GM12872 (cell line): Measurements from ENCODE around the gene LIPC.

ENCODE experiments used
- TF ChIP-seq, protein P1 (sequence below): IDR thresholded peaks from 3 replicates; pipeline ENCODE4 v1.5.1; 2011; ENCODE audit warnings: low read depth, mild to moderate bottlenecking, low read length, moderate library complexity; ENCODE audit not compliant: insufficient read depth

LIPC gene

DNA sequence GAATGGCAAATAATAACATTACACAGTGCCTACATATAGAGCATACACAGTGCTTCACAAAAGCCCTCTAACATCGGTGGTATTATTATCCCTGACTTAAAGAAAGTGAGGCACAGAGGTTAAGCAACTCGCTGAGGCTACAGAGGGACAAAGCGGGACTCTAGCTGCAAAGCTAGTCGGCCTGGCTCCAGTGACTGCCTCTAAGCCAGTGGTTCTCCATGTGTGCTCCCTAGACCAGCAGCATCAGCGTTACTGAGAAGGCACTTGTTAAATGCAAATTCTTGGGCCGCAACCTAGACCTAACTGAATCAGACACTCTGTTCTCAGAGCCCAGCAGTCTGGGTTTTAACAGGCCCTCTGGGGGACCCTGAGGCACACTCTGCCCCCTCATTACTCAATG lies 33.1 kb upstream of the LIPC start:
- TF ChIP-seq, protein P1, sequence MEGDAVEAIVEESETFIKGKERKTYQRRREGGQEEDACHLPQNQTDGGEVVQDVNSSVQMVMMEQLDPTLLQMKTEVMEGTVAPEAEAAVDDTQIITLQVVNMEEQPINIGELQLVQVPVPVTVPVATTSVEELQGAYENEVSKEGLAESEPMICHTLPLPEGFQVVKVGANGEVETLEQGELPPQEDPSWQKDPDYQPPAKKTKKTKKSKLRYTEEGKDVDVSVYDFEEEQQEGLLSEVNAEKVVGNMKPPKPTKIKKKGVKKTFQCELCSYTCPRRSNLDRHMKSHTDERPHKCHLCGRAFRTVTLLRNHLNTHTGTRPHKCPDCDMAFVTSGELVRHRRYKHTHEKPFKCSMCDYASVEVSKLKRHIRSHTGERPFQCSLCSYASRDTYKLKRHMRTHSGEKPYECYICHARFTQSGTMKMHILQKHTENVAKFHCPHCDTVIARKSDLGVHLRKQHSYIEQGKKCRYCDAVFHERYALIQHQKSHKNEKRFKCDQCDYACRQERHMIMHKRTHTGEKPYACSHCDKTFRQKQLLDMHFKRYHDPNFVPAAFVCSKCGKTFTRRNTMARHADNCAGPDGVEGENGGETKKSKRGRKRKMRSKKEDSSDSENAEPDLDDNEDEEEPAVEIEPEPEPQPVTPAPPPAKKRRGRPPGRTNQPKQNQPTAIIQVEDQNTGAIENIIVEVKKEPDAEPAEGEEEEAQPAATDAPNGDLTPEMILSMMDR, result no peak

DNA sequence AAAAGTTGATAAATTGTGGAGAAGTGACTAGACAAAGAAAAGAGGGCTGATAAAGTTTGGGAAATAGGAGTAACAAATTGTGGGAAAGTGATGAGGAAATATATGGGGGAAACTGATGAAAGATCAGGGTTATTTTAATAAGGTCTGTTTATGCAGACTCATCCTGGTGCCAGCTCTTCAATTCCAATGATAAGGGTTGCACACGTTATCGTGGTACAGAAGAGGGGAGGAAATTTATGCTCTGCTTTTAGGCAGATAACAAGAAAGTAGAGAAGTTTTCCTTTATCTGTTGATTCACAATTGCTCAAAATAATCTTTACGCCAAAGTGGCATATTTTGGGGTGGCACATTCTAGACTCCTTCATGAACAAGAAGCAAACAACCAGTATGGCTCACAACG lies 32.1 kb upstream of the LIPC start:
- TF ChIP-seq, protein P1, result no peak

DNA sequence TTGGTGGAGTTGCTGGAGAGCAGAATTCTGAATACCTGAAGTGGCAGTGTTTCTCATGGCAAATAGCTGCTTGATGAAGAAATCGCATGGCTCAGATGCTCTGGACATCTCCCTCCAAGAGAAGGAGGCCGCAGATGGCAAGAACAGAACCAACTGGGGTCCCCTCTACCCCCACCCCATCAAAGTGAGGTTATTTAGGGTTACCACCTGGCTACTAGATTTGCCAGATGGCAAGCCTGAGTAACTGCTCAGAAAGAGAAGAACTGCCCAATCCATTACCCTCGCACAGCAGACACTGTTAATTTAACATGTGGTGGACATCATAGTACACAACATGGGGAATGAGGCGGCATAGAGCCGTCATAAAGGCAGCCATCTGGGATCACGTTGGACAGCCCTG lies 30.5 kb upstream of the LIPC start:
- TF ChIP-seq, protein P1, result no peak

DNA sequence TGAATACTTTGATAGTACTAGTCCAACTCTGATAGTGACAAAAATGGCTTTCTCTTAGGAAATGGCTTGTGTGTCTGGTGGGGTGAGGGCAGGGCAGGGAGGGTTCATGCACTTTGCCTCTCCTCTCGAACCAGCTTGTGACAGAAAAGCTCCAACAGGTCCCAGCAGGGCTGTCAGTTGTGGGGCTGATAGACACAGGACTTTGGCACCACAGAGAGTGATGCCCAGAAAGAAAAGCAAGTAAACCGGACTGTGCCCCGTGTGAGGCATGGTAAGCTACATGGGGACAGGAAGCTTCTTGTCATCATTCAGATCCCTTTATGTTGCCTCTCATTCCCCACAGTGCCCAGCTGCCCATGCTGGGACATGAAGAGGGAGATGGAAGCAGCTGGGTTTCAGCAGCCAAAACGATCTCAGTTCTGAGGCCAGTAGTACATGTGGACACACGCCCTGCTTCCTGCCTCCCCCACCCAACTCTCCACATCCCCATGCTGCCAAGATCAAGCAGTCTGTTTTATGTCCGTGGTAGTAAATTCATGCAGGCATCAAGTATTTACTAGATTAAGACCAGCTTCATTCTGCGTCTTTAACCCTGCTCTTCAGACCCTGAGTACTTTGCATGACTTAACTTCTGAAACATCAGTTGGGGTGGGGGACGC lies 29.7 kb upstream of the LIPC start:
- TF ChIP-seq, protein P1, result no peak

DNA sequence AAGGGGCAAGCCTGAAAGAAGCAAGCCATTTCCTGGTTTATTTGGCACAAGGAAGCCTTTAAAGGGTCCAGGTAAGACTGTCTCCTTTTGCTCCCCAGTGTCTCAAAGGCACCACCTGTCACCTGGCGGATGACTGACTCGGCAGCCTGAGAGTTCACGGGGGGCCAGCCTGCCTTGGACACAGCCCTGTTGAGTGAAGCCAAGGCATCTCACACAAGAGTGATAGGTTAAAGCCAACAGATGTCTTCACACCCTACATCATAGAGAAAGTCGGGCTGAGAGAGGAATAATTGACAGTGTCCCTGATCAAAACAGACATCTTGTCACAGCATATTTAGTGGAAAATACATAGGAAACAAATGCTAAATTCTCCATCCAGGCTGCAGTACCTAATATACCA lies 28.2 kb upstream of the LIPC start:
- TF ChIP-seq, protein P1, result no peak

DNA sequence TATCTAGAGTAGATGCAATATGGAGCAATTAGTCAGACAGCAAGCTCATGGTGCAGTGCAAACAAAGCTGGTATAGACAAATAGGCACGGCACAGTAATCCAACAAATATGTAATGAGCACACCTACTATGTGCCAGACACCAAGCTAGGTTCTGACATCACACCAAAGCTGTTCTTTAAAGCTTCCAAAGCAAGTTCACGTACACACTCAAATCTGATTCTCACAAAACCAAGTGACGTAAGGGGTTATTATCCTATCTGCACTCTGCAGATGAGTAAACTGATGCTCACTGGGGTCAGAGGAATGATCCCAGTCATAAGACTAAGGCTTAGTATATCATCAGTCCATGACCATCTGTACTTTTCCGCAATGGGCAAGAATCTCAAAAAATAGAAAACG lies 27.8 kb upstream of the LIPC start:
- TF ChIP-seq, protein P1, result no peak

DNA sequence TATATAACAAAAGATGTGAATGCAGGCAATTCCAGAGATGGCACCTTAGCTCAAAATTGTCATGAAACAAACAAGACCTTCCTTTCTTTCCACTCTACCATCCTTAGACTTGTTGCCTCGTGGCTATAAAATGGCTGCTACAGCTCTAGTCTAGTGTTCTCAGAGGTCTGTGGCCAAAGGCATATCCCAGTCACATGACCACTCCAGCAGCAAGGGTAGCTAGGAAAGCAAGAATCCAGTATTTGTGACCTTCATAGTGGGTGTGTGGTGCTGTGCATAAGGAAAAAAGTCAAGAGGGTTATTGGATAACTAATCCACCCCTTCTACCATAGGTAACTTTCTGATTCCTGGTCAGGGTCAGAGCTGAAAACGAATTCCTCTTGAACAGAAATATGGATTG lies 27.1 kb upstream of the LIPC start:
- TF ChIP-seq, protein P1, result no peak
